Upper lobe of left lung (tissue), 4 donors: ENCODE results near the gene AKR1C1.
"Not testable (repeated sequence)": the region's sequence is repeated elsewhere in the genome, so short reads cannot be mapped to it uniquely, and the experiment has no call there.

Source experiments
- POLR2AphosphoS5 ChIP-seq, 2 donors: sonication (generic); formaldehyde crosslinking; IDR thresholded peaks; one replicate each; pipeline ENCODE4 v1.5.1; 2017; ENCODE audit warnings: antibody characterized with exemption in 2 of 2
- TF ChIP-seq, protein P1 (sequence below), 6 experiments: fragments of 450-650 bp in 4 of 6; fragments of 200-600 bp in 2 of 6; sonication (generic) in 2 of 6; IDR thresholded peaks; one replicate each; pipeline ENCODE4 v1.5.1; 2016 to 2019; ENCODE audit warnings: antibody characterized with exemption in 6 of 6

- not testable (repeated sequence) for TF ChIP-seq POLR2AphosphoS5 (IDR thresholded peaks at IDR 0.05)
- TF ChIP-seq, protein P1, sequence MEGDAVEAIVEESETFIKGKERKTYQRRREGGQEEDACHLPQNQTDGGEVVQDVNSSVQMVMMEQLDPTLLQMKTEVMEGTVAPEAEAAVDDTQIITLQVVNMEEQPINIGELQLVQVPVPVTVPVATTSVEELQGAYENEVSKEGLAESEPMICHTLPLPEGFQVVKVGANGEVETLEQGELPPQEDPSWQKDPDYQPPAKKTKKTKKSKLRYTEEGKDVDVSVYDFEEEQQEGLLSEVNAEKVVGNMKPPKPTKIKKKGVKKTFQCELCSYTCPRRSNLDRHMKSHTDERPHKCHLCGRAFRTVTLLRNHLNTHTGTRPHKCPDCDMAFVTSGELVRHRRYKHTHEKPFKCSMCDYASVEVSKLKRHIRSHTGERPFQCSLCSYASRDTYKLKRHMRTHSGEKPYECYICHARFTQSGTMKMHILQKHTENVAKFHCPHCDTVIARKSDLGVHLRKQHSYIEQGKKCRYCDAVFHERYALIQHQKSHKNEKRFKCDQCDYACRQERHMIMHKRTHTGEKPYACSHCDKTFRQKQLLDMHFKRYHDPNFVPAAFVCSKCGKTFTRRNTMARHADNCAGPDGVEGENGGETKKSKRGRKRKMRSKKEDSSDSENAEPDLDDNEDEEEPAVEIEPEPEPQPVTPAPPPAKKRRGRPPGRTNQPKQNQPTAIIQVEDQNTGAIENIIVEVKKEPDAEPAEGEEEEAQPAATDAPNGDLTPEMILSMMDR (IDR thresholded peaks at IDR 0.05), result not testable (repeated sequence)
These were observed 11.2 kb downstream of the AKR1C1 start for GRCh38 chr10:4974400-4974799.
